CD4-positive, alpha-beta T cell treated with Interleukin-6 for 4 hours (primary cell): ENCODE data around the gene TPRKB.
"Not testable (repeated sequence)": the region's sequence is repeated elsewhere in the genome, so short reads cannot be mapped to it uniquely, and the experiment has no call there.

Experiments
- DNase-seq: peaks from one replicate; pipeline ENCODE4 v3.0.0-alpha.2; 2020; ENCODE audit warnings: mixed read lengths

TPRKB gene

GRCh38 chr2:73736378-73736777 lies 767 bp downstream of the TPRKB start:
- no peak for DNase-seq

GRCh38 chr2:73730810-73731209 lies 6.3 kb downstream of the TPRKB start:
- no peak for DNase-seq

GRCh38 chr2:73728711-73729110 lies 8.4 kb downstream of the TPRKB start:
- DNase-seq: no peak

- DNase-seq: no peak
Observed at GRCh38 chr2:73728043-73728442, 9.1 kb downstream of the TPRKB start.

- not testable (repeated sequence) for DNase-seq
Observed at GRCh38 chr2:73726657-73727056, 10.5 kb downstream of the TPRKB start.

- DNase-seq: no peak
Observed at GRCh38 chr2:73718851-73719621, 18.1 kb downstream of the TPRKB start.

DNA sequence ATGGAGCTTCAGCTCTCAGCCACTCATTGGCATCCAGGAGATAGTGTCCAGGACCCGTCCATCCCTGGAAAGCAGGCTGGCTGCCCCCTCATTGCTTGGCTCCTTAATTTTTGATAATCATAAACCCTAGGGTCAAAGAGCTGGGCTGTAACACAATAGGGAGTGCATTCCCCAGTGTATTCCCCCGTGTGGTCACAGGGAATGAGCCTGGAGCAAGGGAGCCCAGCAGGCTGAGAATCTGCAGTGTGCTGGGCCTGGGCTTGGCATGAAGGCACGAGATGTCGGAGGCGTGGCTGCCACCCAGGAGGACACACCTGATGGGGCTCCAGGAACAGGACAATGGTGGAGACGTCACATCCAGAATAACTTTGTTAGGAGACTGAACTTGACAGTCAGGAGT lies 18.7 kb downstream of the TPRKB start:
- DNase-seq: no peak

DNA sequence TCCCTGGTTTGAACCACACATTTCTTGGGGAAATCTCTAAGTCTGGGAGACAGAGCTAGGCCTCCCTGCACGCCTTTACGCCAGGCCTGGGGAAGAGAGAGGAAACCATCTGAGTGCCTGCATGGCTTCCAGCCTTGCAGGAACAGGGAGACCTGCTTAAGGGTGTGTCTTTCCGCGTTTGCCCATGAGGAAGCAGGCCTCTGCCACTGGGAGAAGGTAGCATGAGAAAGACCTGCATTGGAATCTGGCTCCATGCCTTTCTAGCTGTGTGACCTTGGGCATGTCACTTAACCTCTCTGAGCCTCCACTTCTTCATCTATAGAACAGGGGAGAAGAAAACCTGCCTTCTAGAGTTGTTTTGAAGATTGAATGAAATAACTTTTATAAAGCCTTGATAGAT lies 19.4 kb downstream of the TPRKB start:
- not testable (repeated sequence) for DNase-seq

DNA sequence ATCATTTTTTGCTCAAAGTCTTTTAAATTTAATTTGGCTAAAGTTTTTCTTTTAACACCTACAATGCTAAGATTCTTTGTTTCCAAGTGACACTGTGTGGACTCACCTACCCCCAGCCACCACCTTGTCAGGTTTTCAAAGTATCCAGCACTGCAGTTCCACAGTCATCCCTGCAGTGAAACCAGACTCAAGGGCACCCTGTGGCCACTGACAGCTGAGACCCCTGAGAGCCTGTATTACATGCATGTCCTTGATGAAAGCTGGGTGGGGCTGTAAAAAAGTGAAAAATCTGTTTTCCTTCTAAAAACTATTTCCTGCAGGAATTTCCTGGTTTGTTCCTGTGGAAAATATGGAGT lies 19.9 kb downstream of the TPRKB start:
- no peak for DNase-seq

DNA sequence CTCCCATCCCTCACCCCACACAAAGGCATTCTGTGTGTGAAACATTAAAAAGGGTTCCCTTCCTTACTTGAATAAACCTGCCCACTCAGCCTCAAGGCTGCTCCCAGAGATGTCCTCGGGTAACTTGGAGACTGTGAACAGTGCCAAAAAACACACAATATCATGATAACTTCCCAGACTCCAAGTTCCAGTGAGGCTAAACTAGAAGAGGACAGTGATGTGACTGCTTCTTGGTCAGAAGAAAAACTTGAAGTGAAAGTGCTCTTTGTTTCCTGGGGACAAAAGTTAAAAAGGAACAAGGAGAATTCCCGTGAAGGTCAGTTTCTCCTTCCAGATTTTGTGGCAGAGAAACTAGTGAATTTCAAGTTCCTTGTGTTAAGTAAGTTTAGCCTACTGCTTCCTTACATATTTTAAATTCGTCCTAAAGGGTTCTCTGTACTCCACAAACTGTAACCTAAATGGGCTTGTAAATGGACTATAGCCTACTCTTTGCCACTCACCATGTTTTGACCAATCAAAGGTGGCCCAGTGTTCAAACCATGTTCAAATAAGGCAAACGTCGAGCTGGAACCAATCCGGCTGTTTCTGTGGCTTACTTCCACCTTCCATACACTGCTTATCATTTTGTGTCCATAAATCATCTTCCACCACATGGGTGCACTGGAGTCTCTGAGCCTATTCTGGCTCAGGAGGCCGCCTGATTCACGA lies 20.4 kb downstream of the TPRKB start:
- no peak for DNase-seq

DNA sequence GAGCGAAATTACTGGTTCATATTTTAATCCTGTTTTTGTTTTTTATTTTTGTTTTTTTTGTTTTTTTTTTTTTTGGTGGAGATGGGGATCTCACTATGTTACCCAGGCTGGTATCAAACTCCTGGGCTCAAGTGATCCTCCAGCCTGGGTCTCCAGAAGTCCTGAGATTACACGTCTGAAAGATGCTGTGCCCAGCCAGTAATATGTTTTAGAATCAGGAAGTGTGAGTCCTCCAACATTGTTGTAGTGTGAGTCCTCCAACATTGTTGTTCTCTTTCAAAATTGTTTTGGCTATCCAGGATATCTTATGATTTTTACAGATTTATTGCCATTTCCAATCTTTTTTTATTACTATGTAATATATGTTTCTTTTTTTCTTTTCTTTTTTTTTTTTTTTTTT lies 23.1 kb downstream of the TPRKB start:
- no peak for DNase-seq

DNA sequence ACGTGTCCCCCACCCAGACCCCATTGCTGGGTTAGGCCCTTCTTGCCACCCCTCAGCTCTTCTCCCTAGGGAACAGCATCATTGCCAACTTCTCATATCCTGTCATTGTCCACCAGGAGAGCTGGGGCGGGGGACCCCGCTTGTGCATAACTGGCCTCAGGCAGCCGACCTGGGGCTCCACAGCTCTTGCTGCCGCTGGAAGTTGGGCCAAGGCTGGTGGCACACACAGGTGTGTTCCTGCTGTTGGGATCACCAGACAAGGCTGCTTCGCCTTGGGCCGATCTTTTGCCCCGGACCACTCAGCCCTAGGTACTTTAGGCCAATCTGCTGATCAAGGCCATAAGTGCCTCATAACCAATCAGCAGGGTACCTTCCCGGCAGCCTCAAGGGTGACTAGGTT lies 28.6 kb downstream of the TPRKB start:
- DNase-seq: no peak

DNA sequence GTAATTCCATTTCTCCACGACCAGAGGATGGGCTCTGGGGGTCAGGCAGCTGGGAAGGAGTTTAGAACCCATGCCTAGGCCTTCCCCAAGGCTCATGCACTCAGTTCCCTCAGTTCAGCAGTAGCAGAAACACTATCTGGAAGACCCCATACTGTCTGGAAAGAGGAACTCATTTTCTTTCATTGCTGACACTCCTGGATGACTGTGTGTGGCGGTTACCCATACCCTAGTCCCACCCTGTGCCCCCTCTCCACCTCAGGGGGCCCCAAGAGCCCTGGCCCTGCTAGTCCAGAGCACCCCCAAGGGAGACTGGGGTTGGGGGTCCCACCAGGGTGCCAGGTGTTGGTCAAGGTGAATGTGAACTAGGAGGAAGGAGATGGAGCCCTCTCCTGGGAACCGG lies 29.5 kb downstream of the TPRKB start:
- no peak for DNase-seq

- DNase-seq: no peak
Observed at GRCh38 chr2:73707058-73707457, 30.1 kb downstream of the TPRKB start.

DNA sequence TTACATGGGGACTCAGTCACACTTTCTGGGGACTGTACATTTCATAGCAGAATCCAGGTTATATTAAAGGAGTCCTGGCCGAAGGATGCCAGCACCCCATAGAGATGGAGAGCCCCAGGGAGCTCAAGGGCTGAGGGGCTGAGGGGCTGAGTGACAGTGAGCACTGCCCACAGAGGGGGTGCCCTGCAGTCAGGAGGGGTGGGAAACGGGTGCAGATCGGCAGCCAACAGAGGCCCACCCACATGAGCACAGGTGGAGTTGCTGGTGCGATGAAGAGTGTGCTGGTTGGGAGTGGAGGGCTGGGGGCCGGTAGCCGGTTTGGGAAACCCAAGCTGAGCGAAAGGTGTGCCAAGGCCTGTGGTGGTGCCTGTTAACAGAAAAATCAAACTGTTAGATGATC lies 32.1 kb downstream of the TPRKB start:
- DNase-seq: no peak

DNA sequence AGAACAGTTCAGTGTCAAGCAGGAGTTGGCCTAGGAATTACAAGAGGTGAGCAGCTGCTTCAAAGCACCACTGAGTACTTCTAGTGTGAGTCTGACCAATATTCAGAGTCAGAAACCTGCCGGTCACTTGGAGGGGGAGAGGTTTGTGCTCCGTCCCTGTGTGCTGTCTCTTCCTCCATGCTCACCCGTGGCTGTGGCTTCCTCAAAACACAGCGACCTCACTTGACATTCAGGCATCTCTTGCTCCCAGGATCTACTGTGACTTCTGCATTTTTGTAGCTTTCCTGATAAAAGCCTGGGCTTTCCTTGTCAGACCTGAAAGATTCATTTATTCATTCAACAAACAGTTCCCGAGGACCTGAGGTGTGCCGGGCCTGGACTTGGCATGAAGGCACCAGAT lies 32.9 kb downstream of the TPRKB start:
- DNase-seq: no peak

DNA sequence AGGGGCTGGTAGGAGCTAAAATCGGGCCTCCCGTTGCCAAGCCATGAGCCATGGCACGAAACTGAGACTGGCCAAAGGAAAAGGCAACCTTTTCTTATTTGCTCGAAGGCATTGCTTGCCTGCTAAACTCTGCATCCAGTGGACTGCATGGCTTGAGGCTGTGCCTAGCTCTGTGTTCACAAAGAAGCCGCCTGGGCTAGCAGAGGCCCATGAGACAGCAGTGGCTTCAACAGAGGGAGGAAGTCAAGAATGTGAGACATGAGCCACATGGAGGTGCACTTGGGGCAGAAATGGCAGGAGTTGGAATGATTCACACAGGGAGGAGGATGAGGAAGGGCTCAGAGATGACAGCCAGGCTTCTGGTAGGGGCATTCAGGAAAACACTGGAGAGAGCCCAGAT lies 33.5 kb downstream of the TPRKB start:
- no peak for DNase-seq

- not testable (repeated sequence) for DNase-seq
Observed at GRCh38 chr2:73702852-73703493, 34.2 kb downstream of the TPRKB start.

DNA sequence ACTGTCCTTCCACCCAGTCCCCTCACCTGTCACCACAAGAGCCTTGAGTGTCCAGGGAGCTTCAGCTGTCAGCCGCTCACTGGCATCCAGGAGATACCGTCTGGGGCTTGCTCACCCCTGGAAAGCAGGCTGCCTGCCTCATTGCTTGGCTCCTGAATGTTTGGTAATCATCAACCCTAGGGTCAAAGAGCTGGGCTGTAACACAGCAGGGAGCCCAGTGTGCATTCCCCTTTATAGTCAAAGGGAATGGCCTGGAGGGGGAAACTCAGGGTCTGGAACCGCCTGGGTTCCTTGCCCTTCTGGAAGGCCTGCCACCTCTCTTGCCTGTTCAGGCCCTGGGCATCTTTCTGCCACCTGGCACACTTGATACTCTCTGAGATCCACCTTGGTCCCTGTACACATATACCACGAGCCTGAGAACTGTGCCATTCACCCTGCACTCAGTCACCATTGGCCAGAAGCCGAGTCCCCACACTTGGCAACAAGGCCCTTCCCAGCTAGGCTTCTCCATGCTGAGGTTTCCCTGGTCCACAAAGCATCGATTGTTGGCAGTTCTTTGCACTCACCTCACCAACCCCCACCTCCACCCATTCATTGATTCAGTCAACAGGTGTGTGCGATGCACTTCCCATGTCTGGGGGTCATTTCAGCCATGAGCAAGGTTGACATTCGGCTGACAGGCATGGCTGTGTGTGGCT lies 35.0 kb downstream of the TPRKB start:
- no peak for DNase-seq

DNA sequence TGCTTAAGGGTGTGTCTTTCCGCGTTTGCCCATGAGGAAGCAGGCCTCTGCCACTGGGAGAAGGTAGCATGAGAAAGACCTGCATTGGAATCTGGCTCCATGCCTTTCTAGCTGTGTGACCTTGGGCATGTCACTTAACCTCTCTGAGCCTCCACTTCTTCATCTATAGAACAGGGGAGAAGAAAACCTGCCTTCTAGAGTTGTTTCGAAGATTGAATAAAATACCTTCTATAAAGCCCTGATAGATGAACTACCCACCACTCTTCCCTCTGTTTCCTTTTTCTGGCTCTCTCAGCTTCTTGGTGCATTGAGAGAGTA lies 35.7 kb downstream of the TPRKB start:
- DNase-seq: not testable (repeated sequence)

DNA sequence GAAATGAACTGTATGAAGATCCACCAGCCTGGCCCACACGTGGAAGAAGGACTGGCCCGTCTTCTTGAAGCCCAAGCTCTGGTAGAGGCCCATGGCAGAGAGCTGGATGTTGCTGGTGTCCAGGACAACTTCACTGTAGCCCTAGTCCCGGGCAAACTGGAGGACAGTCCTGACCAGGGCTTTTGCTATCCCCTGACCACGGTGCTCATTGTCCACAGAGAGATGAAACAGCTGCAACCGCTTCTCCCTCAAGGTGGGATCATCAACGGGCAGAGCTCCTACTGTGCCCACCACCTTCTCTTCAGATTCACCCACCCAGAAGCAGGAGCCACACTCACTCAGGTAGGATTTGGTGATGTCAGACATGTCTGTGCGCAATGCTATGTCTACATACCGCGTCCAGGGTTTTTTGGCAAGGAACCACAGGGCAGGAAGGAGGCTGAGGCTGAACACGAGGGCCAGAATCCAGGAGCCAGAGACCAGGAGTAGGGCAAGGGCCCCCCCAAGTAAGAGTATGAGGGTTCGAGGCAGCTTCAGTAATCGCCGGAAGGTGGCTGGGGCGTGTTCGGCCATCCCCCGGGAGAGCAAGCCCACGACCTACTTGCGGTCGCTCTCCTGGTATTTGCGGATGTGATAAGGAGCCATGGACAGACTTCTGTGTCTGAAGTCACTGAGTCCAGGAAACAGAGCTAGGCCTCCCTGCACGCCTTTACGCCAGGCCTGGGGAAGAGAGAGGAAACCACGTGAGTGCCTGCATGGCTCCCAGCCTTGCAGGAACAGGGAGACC lies 36.3 kb downstream of the TPRKB start:
- DNase-seq: no peak

- no peak for DNase-seq
Observed at GRCh38 chr2:73700131-73700611, 37.0 kb downstream of the TPRKB start.

- no peak for DNase-seq
Observed at GRCh38 chr2:73699437-73699836, 37.7 kb downstream of the TPRKB start.
